HG03135 (cell line): ENCODE results near the gene TCHHL1.

ENCODE experiments used
- ATAC-seq: cut with Tn5 transposase; IDR thresholded peaks from one replicate; pipeline ENCODE4 v1.9.1; 2021; ENCODE audit warnings: mild to moderate bottlenecking, moderate library complexity; ENCODE audit not compliant: unreplicated experiment

Gene TCHHL1

DNA sequence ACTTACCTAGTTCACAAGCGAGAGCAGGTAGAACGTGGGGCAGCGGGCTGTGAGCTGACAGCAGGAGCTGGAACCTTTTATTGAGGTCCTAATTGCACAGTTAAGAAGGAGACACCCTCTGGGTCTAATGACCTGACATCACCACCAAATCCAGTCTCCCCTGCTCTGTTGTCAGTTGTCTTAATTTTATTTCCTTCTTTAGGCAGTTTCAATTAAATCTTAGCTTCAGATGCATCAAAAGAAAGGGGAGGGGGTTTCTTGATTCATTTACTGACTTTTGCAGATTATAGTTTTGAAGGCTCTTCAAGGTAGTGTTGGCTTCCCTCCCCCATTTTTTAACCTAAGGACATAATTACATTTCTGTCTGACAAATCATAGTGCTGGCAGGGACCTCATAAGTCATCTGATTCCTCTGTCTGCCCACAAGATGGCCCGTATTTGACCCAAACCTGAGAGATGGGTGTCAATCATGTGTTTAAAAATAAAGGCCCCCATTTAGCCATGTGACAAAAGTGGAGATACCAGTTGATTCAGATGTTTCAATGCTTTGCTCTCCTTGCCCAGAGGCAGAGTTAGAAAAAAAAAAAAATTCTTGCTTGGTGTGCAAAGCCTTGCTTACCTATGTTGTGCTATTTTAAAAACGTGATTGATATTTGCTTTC, at the start of gene TCHHL1:
Gene TCHHL1, minus strand, starts transcription at position 51 of the 661 bp plus-strand sequence. CDS start 921 bp downstream, outside the sequence.
- no peak for ATAC-seq

- no peak for ATAC-seq
Observed at GRCh38 chr1:152137215-152137614, 48.4 kb upstream of the TCHHL1 start.

GRCh38 chr1:152130186-152130585, 41.3 kb upstream of the TCHHL1 start:
- ATAC-seq, result no peak

GRCh38 chr1:152127673-152128072, 38.8 kb upstream of the TCHHL1 start:
- ATAC-seq, result no peak

GRCh38 chr1:152125834-152126443, 37.1 kb upstream of the TCHHL1 start:
- no peak for ATAC-seq

GRCh38 chr1:152118915-152119314, 30.1 kb upstream of the TCHHL1 start:
- ATAC-seq, result no peak

GRCh38 chr1:152115344-152115743, 26.5 kb upstream of the TCHHL1 start, which contains the start of gene TCHH:
Gene TCHH, minus strand, starts transcription at chr1:152115444. Its CDS starts 1,364 bp downstream, at chr1:152114080.
- no peak for ATAC-seq

DNA sequence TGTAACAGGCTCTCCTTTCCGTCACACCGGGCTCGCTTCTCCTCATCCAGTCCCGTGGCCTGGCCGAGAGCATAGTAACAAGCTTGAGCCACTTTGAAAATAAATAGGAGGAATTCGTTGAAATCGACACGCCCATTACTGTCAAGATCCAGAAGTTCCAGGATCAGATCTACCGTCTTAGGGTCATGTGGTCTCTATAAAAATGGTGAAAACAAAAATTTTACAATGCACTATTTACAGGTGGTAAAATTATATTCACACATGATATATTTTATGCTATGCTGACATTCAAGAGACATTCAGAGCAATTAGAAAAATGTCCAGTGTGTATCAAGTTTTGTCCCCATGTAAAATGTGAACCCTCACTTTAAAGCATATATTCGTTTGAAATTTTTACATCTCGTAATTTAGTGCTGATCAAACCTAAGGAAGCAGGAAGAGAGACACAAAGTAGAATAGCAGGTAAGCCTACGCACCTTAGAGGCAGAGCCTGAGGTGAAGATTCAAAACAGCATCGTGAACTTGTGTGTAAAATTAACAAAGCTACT, 24.1 kb upstream of the TCHHL1 start:
- no peak for ATAC-seq

GRCh38 chr1:152112101-152112884, 23.4 kb upstream of the TCHHL1 start:
- ATAC-seq, result no peak

GRCh38 chr1:152111515-152111968, 22.7 kb upstream of the TCHHL1 start:
- ATAC-seq, result no peak

DNA sequence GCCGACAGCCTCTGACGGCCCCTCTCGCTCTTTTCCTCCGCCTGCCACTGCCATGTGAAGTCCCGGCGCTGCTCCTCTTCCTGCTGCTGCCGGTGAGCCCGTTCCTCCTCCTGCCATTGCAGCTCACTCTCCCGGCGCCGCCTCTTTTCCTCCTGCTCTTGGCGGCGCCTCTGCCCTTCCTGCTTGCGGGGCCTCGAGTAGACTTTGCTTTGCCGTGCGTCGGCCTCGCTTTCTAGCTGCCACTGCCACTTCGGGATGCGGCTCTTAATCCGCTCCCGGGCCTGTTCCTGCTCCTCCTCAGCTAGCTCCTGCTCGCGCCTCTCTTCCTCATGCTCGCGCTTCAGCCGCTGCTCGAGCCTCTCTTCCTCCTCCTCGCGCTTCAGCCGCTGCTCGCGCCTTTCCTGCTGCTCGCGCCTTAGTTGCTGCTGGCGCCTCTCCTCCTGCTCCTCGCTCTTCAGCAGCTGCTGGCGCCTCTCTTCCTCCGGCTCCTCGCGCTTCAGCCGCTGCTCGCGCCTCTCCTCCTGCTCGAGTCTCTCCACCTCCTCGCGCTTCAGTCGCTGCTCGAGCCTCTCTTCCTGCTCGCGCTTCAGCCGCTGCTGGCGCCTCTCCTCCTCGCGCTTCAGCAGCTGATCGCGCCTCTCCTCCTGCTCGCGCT, 22.1 kb upstream of the TCHHL1 start:
- no peak for ATAC-seq

DNA sequence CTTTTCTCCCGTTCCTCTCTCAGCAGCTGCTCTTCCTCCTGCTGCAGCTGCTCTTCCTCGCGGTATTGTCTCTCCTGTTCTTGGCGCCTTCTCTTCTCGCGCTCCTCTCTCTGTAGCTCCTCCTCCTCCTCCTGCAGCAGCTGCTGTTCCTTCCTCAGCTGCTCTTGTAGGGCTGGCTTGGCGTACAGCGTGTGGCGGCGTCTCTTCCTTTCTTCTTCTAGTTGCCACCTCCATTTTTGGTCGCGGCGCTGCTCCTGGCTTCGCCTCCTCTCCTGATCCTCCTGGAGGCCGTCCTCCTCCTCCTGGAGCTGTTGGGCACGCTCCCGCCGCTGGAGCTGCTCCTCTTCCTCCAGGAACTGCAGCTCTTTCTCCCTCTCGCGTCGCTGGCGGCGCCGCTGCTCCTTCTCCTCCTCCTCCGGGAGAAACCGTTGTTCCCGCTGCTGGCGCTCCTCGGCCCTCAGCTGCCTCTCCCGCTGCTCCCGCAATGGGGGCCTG, 21.5 kb upstream of the TCHHL1 start:
- ATAC-seq, result no peak

- ATAC-seq, result no peak
Observed at GRCh38 chr1:152109998-152110294, 21.1 kb upstream of the TCHHL1 start.

DNA sequence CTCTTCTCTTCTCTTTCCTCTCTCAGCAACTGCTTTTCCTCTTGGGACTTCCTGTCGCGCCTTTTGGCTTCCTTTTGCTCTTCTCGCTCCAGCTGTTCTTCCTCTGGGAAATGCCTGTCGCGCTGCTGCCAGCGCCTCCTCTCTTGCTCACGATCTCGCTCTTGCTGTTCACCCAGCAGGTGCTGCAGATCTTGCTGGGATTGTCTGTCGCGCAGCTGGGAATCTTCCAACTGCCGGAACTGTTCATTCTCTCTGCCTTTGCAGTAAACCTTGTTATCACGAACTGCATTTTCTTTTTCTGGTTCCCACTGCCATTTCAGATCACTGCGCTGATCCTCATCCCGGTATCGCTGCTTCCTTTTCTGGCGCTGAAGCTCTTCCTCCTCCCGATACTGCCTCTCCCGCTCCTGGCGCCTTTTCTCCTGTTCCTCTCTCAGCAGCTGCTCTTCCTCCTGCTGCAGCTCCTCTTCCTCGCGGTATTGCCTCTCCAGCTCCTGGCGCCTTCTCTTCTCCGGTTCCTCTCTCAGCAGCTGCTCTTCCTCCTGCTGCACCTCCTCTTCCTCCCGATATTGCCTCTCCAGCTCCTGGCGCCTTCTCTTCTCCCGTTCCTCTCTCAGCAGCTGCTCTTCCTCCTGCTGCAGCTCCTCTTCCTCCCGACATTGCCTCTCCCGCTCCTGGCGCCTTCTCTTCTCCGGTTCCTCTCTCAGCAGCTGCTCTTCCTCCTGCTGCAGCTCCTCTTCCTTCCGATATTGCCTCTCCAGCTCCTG, 20.6 kb upstream of the TCHHL1 start:
- ATAC-seq, result no peak

- ATAC-seq, result no peak
Observed at GRCh38 chr1:152108882-152109222, 20.0 kb upstream of the TCHHL1 start.

DNA sequence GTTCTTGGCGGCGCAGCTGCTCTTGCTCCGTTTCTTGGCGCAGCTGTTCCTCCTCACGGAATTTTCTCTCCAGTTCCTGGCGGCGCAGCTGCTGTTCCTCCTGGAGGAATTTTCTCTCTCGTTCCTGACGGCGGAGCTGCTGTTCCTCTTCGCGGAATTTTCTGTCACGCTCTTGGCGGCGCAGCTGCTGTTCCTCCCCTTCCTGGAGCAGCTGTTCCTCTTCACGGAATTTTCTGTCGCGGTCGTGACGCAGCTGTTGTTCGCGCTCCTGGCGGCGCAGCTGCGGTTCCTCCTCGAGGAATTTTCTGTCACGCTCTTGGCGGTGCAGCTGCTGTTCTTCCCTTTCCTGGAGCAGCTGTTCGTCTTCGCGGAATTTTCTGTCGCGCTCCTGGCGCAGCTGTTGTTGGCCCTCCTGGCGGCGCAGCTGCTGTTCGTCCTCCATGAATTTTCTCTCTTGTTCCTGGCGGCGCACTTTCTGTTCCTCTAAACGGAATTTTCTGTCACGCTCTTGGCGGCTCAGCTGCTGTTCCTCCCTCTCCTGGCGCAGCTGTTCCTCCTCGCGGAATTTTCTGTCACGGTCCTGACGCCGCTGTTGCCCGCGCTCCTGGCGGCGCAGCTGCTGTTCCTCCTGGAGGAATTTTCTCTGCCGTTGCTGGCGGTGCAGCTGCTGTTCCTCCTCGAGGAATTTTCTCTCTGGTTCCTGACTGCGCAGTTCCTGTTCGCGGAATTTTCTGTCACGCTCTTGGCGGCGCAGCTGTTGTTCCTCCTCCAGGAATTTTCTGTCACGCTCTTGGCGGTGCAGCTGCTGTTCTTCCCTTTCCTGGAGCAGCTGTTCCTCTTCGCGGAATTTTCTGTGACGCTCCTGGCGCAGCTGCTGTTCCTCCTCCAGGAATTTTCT, 19.4 kb upstream of the TCHHL1 start:
- no peak for ATAC-seq

DNA sequence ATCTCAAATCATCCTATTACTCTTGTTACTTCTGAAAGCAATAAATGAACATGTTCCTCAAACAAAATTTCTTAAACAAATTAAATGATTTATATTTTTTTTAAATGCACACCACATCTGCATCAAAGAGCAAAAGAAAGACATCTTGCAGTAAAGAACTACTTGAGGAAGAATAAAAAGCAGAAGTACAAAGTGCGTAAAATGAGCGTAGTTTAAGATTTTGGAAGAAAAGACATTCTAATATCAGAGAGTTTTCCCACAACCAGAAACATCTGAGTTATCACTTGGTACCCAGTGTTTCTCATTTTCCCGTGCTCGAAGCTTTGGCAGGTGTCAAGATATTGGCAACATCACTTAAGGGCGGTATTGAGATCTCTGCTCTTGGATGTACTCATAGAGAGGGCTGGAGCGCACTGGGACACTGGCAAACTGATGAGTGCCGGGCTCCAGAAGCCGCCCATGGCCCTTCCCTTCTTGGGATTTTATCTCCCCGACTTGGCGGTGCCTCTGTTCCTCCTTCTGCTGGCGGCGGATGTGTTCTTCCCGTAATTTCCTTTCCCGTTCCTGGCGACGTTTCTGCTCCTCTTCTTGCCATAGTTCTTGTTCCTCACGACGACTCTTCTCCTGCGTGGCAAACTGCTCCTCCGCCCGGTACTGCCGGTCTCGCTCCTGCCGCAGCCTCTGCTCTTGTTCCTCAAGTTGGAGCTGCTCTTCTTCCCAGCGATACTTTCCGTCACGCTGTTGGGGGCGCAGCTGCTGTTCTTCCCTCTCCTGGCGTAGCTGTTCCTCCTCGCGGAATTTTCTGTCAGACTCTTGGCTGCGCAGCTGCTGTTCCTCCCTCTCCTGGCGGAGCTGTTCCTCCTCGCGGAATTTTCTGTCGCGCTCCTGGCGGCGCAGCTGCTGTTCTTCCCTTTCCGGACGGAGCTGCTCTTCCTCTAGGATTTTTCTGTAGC, 18.4 kb upstream of the TCHHL1 start:
- no peak for ATAC-seq

DNA sequence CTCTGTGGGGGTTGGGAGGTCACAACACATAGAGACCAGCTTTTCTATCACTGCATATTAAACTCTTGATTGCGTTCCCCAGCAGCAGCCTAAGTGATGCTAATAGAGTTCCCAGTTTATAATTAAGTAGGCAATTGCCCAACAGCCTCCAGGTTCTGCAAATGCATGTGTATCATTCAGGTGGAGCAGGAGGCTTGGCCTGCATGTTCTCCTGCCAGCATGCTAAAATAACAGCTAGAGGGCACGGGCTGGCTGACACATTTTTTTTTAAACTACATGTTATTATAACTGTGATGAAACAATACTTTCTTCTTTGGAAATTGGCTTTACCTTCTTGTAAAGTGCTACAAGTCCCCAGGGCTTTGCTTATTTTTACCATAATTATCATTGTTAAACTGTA, 16.0 kb upstream of the TCHHL1 start:
- no peak for ATAC-seq
